ENCODE results near the gene PCDHB13.
"Not testable (repeated sequence)": the region's sequence is repeated elsewhere in the genome, so short reads cannot be mapped to it uniquely, and the experiment has no call there.

DNA sequence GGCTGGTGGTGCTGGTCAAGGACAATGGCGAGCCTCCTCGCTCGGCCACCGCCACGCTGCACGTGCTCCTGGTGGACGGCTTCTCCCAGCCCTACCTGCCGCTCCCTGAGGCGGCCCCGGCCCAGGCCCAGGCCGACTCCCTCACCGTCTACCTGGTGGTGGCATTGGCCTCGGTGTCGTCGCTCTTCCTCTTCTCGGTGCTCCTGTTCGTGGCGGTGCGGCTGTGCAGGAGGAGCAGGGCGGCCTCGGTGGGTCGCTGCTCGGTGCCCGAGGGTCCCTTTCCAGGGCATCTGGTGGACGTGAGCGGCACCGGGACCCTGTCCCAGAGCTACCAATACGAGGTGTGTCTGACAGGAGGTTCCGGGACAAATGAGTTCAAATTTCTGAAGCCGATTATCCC, 11.7 kb downstream of the PCDHB13 start:
- TF ChIP-seq BHLHE40 (IDR thresholded peaks at IDR 0.05; ENCODE audit: borderline replicate concordance); CTBP1 (IDR thresholded peaks at IDR 0.05; ENCODE audit: borderline replicate concordance); FOXM1 (IDR thresholded peaks at IDR 0.05; ENCODE audit: borderline replicate concordance); FOXA1 (IDR thresholded peaks at IDR 0.05); SP1 (IDR thresholded peaks at IDR 0.05); ELF4 (IDR thresholded peaks at IDR 0.05); FOXK2 (IDR thresholded peaks at IDR 0.05); ZNF384 (IDR thresholded peaks at IDR 0.05); ARNT (IDR thresholded peaks at IDR 0.05); SUZ12 (IDR thresholded peaks at IDR 0.05); TARDBP (IDR thresholded peaks at IDR 0.05): not testable (repeated sequence)
- TF ChIP-seq, protein P1, sequence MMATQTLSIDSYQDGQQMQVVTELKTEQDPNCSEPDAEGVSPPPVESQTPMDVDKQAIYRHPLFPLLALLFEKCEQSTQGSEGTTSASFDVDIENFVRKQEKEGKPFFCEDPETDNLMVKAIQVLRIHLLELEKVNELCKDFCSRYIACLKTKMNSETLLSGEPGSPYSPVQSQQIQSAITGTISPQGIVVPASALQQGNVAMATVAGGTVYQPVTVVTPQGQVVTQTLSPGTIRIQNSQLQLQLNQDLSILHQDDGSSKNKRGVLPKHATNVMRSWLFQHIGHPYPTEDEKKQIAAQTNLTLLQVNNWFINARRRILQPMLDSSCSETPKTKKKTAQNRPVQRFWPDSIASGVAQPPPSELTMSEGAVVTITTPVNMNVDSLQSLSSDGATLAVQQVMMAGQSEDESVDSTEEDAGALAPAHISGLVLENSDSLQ (IDR thresholded peaks at IDR 0.05): not testable (repeated sequence)
